Endothelial cell of umbilical vein (primary cell): Measurements from ENCODE around the gene TRAF7. TPM values are rescaled to one million over a fixed set of nuclear protein-coding genes. Genes with fewer than 3 reads are reported as not detected.

Experiments
- BruUV-seq: library from RNA; stranded (reverse); fragments of 400-500 nt; replicated peaks from 2 replicates; lab custom pipeline; 2021; lab: Mats Ljungman, UMichigan
- CTCF ChIA-PET: fragments of 300-600, 350-600 bp; sonication (Branson Sonifier 250); formaldehyde crosslinking; loops from one replicate; lab custom pipeline; 2021; ENCODE audit warnings: antibody characterized with exemption, inconsistent platforms; lab: Charles Lee
- POLR2A ChIA-PET: fragments of 300-600, 350-600 bp; sonication (Branson Sonifier 250); formaldehyde crosslinking; loops from one replicate; lab custom pipeline; 2021; ENCODE audit warnings: antibody characterized with exemption, inconsistent platforms; lab: Charles Lee
- DNase-seq: peaks from one replicate; pipeline ENCODE4 v3.0.0-alpha.2; 2011; ENCODE audit warnings: low read depth, low spot score
- FAIRE-seq: peaks from 2 replicates; lab custom pipeline; 2011; peaks lifted over from hg19 to GRCh38; lab: Jason Lieb, UNC
- H2AFZ ChIP-seq: 2 replicates; pipeline ENCODE4 v1.6.0; 2012; ENCODE audit warnings: low read depth, low read length, control low read depth, inconsistent platforms
- H3K27ac ChIP-seq: 2 replicates; pipeline ENCODE4 v1.5.1; 2011; ENCODE audit warnings: low read depth, mild to moderate bottlenecking, control low read depth, low read length, moderate library complexity; ENCODE audit not compliant: insufficient read depth
- H3K27me3 ChIP-seq, 2 experiments: 2 replicates each; pipeline versions ENCODE4 v1.6.0 to v1.6.1; 2011; ENCODE audit warnings: low read length in 2 of 2, mixed read lengths in 1 of 2; ENCODE audit not compliant: control insufficient read depth in 2 of 2, insufficient read depth in 2 of 2
- H3K36me3 ChIP-seq, 2 experiments: 2 replicates in 1 of 2; 3 replicates in 1 of 2; pipeline ENCODE4 v1.5.1; 2011; ENCODE audit warnings: low read length in 2 of 2, mild to moderate bottlenecking in 1 of 2, moderate library complexity in 1 of 2; ENCODE audit not compliant: control insufficient read depth in 2 of 2, insufficient read depth in 2 of 2; ENCODE audit errors: extremely low read depth in 1 of 2
- H3K4me1 ChIP-seq: 3 replicates; pipeline ENCODE4 v1.5.1; 2011; ENCODE audit warnings: mild to moderate bottlenecking, low read length; ENCODE audit not compliant: control insufficient read depth, insufficient read depth; ENCODE audit errors: extremely low read depth
- H3K4me2 ChIP-seq: 2 replicates; pipeline ENCODE4 v1.6.1; 2011; ENCODE audit warnings: low read length, control low read depth, mixed read lengths; ENCODE audit not compliant: insufficient read depth
- H3K4me3 ChIP-seq, 3 experiments: fragments of 200-600 bp in 1 of 3; sonication (generic), shearing (Covaris generic) in 1 of 3; replicated peaks in 1 of 3; 2 replicates each; pipeline ENCODE4 v1.5.1; 2011 to 2016; ENCODE audit warnings: control low read depth in 3 of 3, low read length in 3 of 3, mild to moderate bottlenecking in 2 of 3, inconsistent platforms in 1 of 3, low read depth in 1 of 3, moderate library complexity in 1 of 3; ENCODE audit not compliant: insufficient read depth in 1 of 3
- H3K79me2 ChIP-seq: 2 replicates; pipeline ENCODE4 v1.6.0; 2012; ENCODE audit warnings: low read length, inconsistent platforms; ENCODE audit not compliant: control insufficient read depth, insufficient read depth
- H3K9ac ChIP-seq: replicated peaks from 2 replicates; pipeline ENCODE3; 2011; ENCODE audit warnings: low read length, control low read depth; ENCODE audit not compliant: insufficient read depth; ENCODE audit errors: extremely low read depth
- H3K9me1 ChIP-seq: replicated peaks from 3 replicates; pipeline ENCODE4 v1.6.0; 2011; ENCODE audit warnings: mild to moderate bottlenecking, low read length; ENCODE audit not compliant: control insufficient read depth, insufficient read depth; ENCODE audit errors: extremely low read depth
- H3K9me3 ChIP-seq: replicated peaks from 2 replicates; pipeline ENCODE4 v1.5.1; 2012; ENCODE audit warnings: low read length, inconsistent platforms; ENCODE audit not compliant: control insufficient read depth, insufficient read depth
- H4K20me1 ChIP-seq: replicated peaks from 2 replicates; pipeline ENCODE3; 2011; ENCODE audit warnings: mild to moderate bottlenecking, low read length; ENCODE audit not compliant: control insufficient read depth, insufficient read depth; ENCODE audit errors: extremely low read depth
- CTCF ChIP-seq, 2 donors: IDR thresholded peaks; 1 replicate in 1 of 2; 2 replicates in 1 of 2; pipeline ENCODE4 v1.5.1; 2011; ENCODE audit warnings: low read length in 2 of 2, mild to moderate bottlenecking in 2 of 2, moderate library complexity in 2 of 2, control low read depth in 1 of 2, inconsistent platforms in 1 of 2, low read depth in 1 of 2; ENCODE audit not compliant: insufficient read depth in 1 of 2; ENCODE audit errors: extremely low read depth in 1 of 2
- EZH2 ChIP-seq: IDR thresholded peaks from 2 replicates; pipeline ENCODE4 v1.6.1; 2012; ENCODE audit warnings: borderline replicate concordance, low read depth, mild to moderate bottlenecking, moderate library complexity, low read length, inconsistent platforms; ENCODE audit not compliant: severe bottlenecking
- FOS ChIP-seq: IDR thresholded peaks from 2 replicates; pipeline ENCODE4 v1.6.1; 2011; ENCODE audit warnings: mild to moderate bottlenecking, low read length, moderate library complexity, borderline replicate concordance; ENCODE audit not compliant: insufficient read depth
- GATA2 ChIP-seq: IDR thresholded peaks from 2 replicates; pipeline ENCODE4 v1.7.0; 2011; ENCODE audit warnings: low read depth, mild to moderate bottlenecking, moderate library complexity, mixed read lengths, low read length; ENCODE audit not compliant: insufficient read length, insufficient read depth
- JUN ChIP-seq: IDR thresholded peaks from 2 replicates; pipeline ENCODE4 v1.6.1; 2011; ENCODE audit warnings: borderline replicate concordance, low read depth; ENCODE audit not compliant: insufficient read length, insufficient read depth
- MAX ChIP-seq: IDR thresholded peaks from 2 replicates; pipeline ENCODE4 v1.6.1; 2011; ENCODE audit not compliant: insufficient read depth, insufficient read length
- MYC ChIP-seq: IDR thresholded peaks from one replicate; pipeline ENCODE4 v1.6.1; 2011; ENCODE audit warnings: mild to moderate bottlenecking, low read depth, low read length
- POLR2A ChIP-seq: IDR thresholded peaks from 2 replicates; pipeline ENCODE4 v1.6.1; 2012; ENCODE audit warnings: low read depth, mild to moderate bottlenecking, control low read depth, low read length
- POLR2AphosphoS5 ChIP-seq: IDR thresholded peaks from 2 replicates; pipeline ENCODE4 v1.6.1; 2012; ENCODE audit warnings: low read depth, mild to moderate bottlenecking, control low read depth, low read length, moderate library complexity; ENCODE audit not compliant: insufficient read depth
- dilution Hi-C: fragments of 300-500 bp; cut with MboI; formaldehyde crosslinking; loops from one replicate; pipeline ENCODE4 v1.15.0; 2019; ENCODE audit warnings: low sequenced_read_pairs; ENCODE audit not compliant: extremely low pct_ligation_motif_present
- intact Hi-C: fragments of 100-400 bp; cut with micrococcal nuclease; formaldehyde crosslinking; loops from one replicate; pipeline ENCODE4 v1.10.0; 2022
- polyA plus RNA-seq, 4 experiments: library from polyadenylated mRNA; depleted of rRNA in 3 of 4; stranded (reverse) in 3 of 4; unstranded in 1 of 4; fragments of >200 nt; gene quantifications; 2 replicates each; pipeline versions ENCODE4 v1.2.1 to v1.2.3, GENCODE V29; 2011 to 2012; ENCODE audit warnings: missing spikeins in 1 of 4
- total RNA-seq: library from RNA; stranded (reverse); gene quantifications from 2 replicates; pipeline ENCODE4 v1.2.3, GENCODE V29; 2021

The TRAF7 gene
- total and polyA plus RNA-seq, 2 donors (not counting 3 experiments of a cell fraction or from before 2014, with no cell fraction given) = 141 to 175 TPM

GRCh38 chr16:2147378-2147777, 8.2 kb upstream of the TRAF7 start:
- DNase-seq (no peak), FAIRE-seq (no peak)
- Histone ChIP-seq H3K9me3 (no peaks in the 10 kb centered on the region), H3K4me1 (peaks cover 17% of the 10 kb centered on the region), H3K4me3 (no peak overlapping the region), H3K27ac (no peak overlapping the region), H3K36me3 (peaks cover 0 to 7% of the 10 kb centered on the region in 2 experiments), H3K4me2 (no peak overlapping the region), H2AFZ (no peak overlapping the region), H3K79me2 (peaks cover 12% of the 10 kb centered on the region), H3K27me3 (no peaks in the 10 kb centered on the region), H3K9me1 (no peaks in the 10 kb centered on the region), H4K20me1 (no peaks in the 10 kb centered on the region), H3K9ac (no peak overlapping the region)
- intact Hi-C loops (no loop called here), dilution Hi-C loops (no loop called here)
- ChIA-PET POLR2A (interaction anchor here (0.9 to 4.8 kb wide), 3 partner anchors 8 to 183 kb away, joined by 4 to 24 read pairs (median 4); partner anchors contain the start of genes ECI1, RPS2 and TRAF7), CTCF (interaction anchor here (1.0 to 3.3 kb wide), 7 partner anchors 8 to 143 kb away, joined by 3 to 14 read pairs (median 4); partner anchors contain the start of genes PKD1 and TRAF7)
- no TSS peak for BruUV-seq
- TF ChIP-seq FOS = no peak
- no peak for TF ChIP-seq CTCF (IDR thresholded peaks at IDR 0.05; ENCODE audit: extremely low read depth in 1 of 2, insufficient read depth in 1 of 2, low read depth in 1 of 2, low read length in 2 of 2)
- TF ChIP-seq MAX = no peak
- TF ChIP-seq MYC = no peak
- TF ChIP-seq JUN = no peak
- no peak for TF ChIP-seq POLR2AphosphoS5
- TF ChIP-seq POLR2A = no peak
- no peak for TF ChIP-seq GATA2
- TF ChIP-seq EZH2 = no peak
